Measurements from ENCODE around the gene MRPL45.

MRPL45 gene

GRCh38 chr17:38325221-38325851 lies 28.4 kb downstream of the MRPL45 start:
- no peak for DNase-seq (ENCODE audit: low spot score)

DNA sequence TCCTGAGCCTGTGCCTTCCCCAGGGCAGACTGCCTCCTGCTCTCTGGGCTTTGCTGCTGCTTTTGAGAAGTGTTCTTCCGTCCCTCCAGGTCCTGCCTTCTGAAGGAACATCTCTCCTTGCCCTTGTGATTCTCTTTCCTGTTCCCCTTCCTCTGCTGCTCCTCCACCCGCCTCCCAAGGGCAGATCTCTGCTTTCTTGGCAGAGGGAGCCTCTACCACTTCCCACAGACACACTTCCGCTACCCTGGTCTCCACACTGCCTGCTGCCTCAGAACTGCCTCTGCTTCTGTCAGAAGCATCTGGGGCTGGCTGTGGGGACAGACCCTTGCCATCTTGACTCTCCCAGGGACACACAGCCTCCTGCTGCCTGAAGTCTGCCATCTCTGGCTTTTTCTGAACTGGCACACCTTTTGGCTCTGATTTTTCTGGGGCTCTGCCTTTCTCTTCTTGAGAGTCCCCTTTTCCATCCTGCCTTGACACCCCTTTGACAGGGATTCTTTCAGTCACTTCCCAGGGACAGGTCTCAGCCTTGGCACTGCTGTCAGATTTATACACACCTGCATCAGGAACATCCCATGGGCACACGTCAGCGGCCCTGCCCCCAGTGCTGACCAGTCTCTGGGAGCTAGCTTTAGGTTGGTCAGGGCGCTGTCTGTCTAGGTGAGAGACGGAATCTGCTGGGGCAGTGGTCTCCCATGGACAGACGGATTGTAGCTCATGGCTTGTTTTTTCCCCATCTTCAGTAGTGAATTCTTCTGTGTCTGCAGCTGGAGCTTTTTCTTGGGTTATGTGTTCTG lies 30.2 kb downstream of the MRPL45 start:
- DNase-seq (ENCODE audit: low spot score), result no peak

GRCh38 chr17:38327936-38328335 lies 31.0 kb downstream of the MRPL45 start:
- DNase-seq (ENCODE audit: low spot score), result no peak

- no peak for DNase-seq (ENCODE audit: low spot score)
Measured at GRCh38 chr17:38328620-38329019, 31.7 kb downstream of the MRPL45 start.

DNA sequence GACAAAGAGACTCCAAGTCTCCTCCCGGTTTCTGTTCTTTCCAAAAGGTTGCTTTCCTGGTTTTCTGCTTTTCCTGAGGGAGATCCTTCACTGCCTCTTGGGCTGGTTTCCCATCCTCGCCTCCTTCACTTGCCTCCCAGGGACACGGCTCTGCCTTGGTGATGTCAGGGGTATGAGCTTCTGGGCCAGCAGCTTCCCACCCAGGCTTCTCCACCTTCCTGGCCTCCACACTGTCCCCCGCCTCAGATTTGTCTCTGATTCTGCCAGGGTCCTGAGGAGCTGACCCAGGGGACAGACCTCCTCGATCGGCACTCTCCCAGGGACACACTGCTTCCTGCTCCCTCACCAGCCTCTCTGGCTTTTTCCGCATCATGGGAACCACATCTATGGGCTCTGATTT lies 32.3 kb downstream of the MRPL45 start:
- no peak for DNase-seq (ENCODE audit: low spot score)

DNA sequence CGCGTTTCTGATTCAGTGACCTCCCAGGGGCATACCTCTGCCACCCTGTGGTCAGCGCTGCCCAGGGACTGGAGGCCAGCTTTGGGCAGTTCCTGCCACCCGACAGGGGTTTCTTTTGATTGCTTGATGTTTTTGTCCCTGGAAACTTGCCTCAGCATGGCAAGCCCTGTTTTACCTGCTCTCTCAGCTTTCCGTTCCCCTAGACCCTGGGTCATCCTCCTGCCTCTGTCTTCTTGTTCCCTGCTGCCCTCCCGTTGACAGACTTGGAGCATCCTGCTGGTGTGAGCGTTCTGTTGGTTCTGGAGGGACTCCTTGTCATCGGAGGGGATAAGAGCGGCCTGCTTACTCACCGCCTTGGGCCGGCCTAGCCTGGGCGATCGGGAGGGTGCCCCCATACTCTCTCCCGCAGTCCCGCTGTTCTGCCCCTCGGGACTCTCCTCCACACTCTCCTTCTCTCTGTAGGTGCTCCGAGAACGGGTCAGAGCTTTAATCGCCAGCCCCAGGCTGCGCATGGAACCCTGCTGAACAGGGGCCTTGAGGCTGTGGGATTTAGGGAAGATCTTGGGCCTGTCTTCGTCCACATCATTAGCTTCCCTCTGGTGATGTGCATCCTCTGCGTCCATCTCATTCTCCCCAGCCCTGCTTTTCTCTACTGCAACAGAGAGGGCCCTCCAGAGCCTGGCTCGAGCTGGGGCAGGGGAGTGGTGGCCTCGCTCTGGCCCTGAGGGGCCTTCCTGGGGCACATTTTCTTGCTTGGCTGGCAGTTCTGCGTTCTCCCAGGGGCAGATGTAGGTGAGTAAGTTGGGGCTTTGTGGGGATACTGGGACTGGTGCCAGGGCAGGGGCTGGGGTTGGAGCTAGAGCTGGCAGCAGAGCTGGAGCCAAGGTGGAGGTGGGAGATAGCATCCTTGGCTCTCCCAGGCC lies 33.1 kb downstream of the MRPL45 start:
- no peak for DNase-seq (ENCODE audit: low spot score)

- DNase-seq (ENCODE audit: low spot score), result no peak
Measured at GRCh38 chr17:38330941-38331411, 34.0 kb downstream of the MRPL45 start.

GRCh38 chr17:38332735-38333134 lies 35.8 kb downstream of the MRPL45 start:
- DNase-seq (ENCODE audit: low spot score), result no peak

- peak; percentile 54 for DNase-seq (ENCODE audit: low spot score)
Measured at GRCh38 chr17:38333635-38334295, 36.8 kb downstream of the MRPL45 start.

- DNase-seq (ENCODE audit: low spot score), result no peak
Measured at GRCh38 chr17:38334480-38335364, 37.8 kb downstream of the MRPL45 start.

DNA sequence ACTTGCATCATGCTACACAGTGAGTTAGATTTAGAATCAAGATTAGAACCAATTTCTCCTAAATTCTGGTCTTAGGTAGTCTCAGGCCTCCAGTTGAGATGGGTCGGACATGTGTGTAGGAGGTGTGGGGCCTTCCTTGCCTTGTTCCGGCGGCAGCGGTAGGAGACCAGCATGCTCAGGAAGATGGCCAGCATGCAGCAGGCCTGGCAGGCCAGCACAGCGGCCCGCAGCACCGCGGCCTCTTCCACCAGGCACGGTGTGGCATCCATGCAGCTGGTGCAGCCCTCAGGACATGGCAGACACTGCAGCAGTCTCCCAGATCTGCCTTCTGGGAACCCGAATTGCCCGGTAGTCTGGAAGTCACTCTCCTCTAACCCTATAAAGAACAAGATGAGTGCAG lies 39.9 kb downstream of the MRPL45 start:
- no peak for DNase-seq (ENCODE audit: low spot score)

DNA sequence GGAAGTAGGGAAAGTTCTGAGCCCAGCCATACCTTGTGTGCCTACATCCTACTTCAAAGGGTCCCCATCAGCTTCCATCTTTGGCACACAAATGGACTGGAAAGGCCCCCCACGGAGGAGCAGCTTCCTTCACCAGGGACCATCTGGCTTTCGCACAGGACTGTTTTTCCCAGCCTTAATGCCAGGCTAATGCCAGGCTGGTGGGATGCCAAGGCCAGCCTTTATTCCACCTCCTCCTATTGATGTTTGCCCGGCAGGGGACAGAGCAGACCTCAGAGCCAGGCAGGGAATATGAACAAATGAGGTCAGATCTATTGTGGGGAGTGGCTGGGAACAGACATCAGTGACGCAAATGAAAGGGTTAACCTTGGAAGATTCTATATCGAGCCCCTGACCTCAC lies 41.1 kb downstream of the MRPL45 start:
- DNase-seq (ENCODE audit: low spot score), result no peak

- DNase-seq (ENCODE audit: low spot score), result no peak
Measured at GRCh38 chr17:38338535-38338934, 41.6 kb downstream of the MRPL45 start.

DNA sequence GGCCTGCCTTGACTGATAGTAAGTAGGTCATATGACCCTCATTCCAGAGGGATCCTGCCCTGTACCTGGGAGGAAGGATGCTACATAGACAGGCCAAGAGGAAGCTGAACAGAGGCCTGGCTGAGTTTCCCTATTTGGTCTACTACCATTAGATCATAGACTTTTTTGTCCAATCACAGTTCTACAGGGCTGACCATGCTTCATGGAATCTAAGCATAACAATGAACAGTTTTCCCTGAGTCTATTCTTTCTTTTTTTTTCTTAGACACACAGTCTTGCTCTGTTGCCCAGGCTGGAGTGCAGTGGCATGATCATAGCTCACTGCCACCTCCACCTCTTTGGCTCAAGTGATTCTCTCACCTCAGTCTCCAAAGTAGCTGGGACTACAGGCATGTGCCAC lies 42.9 kb downstream of the MRPL45 start:
- DNase-seq (ENCODE audit: low spot score), result no peak

GRCh38 chr17:38341035-38341721 lies 44.2 kb downstream of the MRPL45 start:
- no peak for DNase-seq (ENCODE audit: low spot score)

DNA sequence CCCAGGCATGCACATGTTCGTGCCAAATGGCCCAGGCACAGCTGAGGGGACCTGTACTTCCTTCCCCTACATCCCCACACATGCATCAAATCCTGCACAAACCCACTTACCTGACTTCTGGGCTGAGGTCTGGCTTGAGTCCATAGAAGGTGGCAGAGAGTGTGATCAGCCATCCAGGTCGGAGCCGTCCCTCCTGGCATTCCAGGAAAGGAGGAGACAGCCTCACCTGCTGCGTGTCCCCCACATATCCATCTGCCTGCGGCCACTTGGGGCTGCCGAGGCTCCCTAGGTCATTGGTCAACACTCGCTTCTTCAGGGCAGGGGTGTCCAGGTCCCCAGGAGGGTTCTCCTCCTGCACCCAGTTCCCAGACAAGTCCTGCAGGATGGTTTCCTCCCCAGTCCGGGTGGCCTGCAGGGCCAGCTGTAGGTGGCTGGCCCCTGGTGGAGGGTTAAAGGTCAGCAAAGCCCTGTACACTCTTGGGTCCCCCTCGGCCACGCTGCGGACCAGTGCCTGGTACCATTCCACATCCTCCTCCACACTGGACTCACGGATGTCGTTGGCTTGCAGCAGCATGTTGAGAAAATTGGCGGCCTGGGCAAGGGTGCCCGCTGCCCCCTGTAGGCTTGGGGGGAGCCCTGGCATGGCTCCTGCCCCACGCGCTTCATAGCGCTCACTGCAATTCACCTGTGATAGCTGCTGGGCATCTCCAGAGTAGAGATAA lies 46.1 kb downstream of the MRPL45 start:
- DNase-seq (ENCODE audit: low spot score), result no peak

GRCh38 chr17:38343608-38344419 lies 46.8 kb downstream of the MRPL45 start, which contains the start of gene GPR179:
GPR179 (minus strand) TSS chr17:38343956; CDS start chr17:38343789, 167 bp downstream.
- DNase-seq (ENCODE audit: low spot score), result no peak

GRCh38 chr17:38344420-38344745 lies 47.4 kb downstream of the MRPL45 start:
- no peak for DNase-seq (ENCODE audit: low spot score)

- DNase-seq (ENCODE audit: low spot score), result no peak
Measured at GRCh38 chr17:38345743-38346142, 48.8 kb downstream of the MRPL45 start.
